K562 (cell line): ENCODE results near the gene CDC42EP2. TPM values are rescaled to one million over a fixed set of nuclear protein-coding genes. Genes with fewer than 3 reads are reported as not detected.

Source experiments
- ARHGAP35 ChIP-seq: fragments of 450-650 bp; IDR thresholded peaks from 2 replicates; pipeline ENCODE4 v1.6.1; 2018; ENCODE audit not compliant: partially characterized antibody
- GATAD2B ChIP-seq: fragments of 450-650 bp; IDR thresholded peaks from 2 replicates; pipeline ENCODE4 v1.6.1; 2017; ENCODE audit warnings: mild to moderate bottlenecking, borderline replicate concordance
- NFATC3 ChIP-seq: fragments of 450-650 bp; IDR thresholded peaks from 2 replicates; pipeline ENCODE4 v1.6.1; 2017; ENCODE audit warnings: mild to moderate bottlenecking
- POLR2A ChIP-seq: fragments of 450-650 bp; conservative IDR thresholded peaks from 2 replicates; pipeline ENCODE4 v1.6.1; 2016
- RFX1 ChIP-seq: fragments of 450-650 bp; IDR thresholded peaks from 2 replicates; pipeline ENCODE4 v1.6.1; 2016; ENCODE audit warnings: mild to moderate bottlenecking, moderate library complexity
- SIN3A ChIP-seq, 2 experiments: fragments of 150-350 bp in 1 of 2; IDR thresholded peaks; 2 replicates each; pipeline ENCODE4 v1.6.1; 2011 to 2016; ENCODE audit warnings: borderline replicate concordance in 2 of 2, low read depth in 2 of 2, low read length in 2 of 2, mild to moderate bottlenecking in 2 of 2, moderate library complexity in 2 of 2; ENCODE audit not compliant: control insufficient read depth in 1 of 2
- SREBF1 ChIP-seq: fragments of 150-350 bp; IDR thresholded peaks from 2 replicates; pipeline ENCODE4 v1.6.1; 2014; ENCODE audit warnings: antibody characterized with exemption, low read depth, low read length, borderline replicate concordance
- SREBF2 ChIP-seq: sonication (generic); formaldehyde crosslinking; IDR thresholded peaks from 2 replicates; pipeline ENCODE4 v1.4.0; 2020; ENCODE audit warnings: mild to moderate bottlenecking, missing genetic modification reagents
- WHSC1 ChIP-seq: IDR thresholded peaks from one replicate; pipeline ENCODE4 v1.6.1; 2012; ENCODE audit warnings: low read length, control low read depth, inconsistent platforms
- ZNF561 ChIP-seq: fragments of 450-650 bp; formaldehyde crosslinking; conservative IDR thresholded peaks from 2 replicates; pipeline ENCODE4 v1.4.0; 2020; ENCODE audit warnings: mild to moderate bottlenecking, moderate library complexity
- polyA plus RNA-seq, 8 experiments: library from polyadenylated mRNA; depleted of rRNA in 4 of 8; stranded (reverse) in 5 of 8; unstranded in 3 of 8; fragments of >200 nt; fragmentation: Nextera tagmentation in 2 of 8; fragmentation: Illumina TruSeq in 1 of 8; extraction: Ambion mirVana in 2 of 8; extraction: Trizol in 1 of 8; gene quantifications; 2 replicates each; pipeline versions ENCODE4 v1.2.1 to v1.2.3, GENCODE V29; 2011 to 2014; ENCODE audit warnings: inconsistent platforms in 1 of 8, missing spikeins in 1 of 8
- total RNA-seq, 7 experiments: library from RNA; depleted of rRNA in 6 of 7; stranded (reverse); fragments of >200 nt in 6 of 7; fragmentation: Illumina TruSeq in 2 of 7; extraction: Trizol in 2 of 7; gene quantifications; 2 replicates each; pipeline versions ENCODE4 v1.2.1 to v1.2.3, GENCODE V29; 2011 to 2021; ENCODE audit warnings: low replicate concordance in 1 of 7
- TF ChIP-seq, protein P1 (sequence below): fragments of 250-450 bp; sonication (Bioruptor Pico); IDR thresholded peaks from 2 replicates; pipeline ENCODE4 v1.9.0; 2021; ENCODE audit warnings: mild to moderate bottlenecking
- TF ChIP-seq, protein P2 (sequence below), 2 experiments: fragments of 450-650 bp; IDR thresholded peaks; 2 replicates each; pipeline ENCODE4 v1.6.1; 2016
- TF ChIP-seq, protein P3 (sequence below): sonication (generic); formaldehyde crosslinking; IDR thresholded peaks from 2 replicates; pipeline ENCODE4 v1.4.0; 2020; ENCODE audit warnings: mild to moderate bottlenecking, missing genetic modification reagents
- TF ChIP-seq, protein P4 (sequence below): fragments of 450-650 bp; formaldehyde crosslinking; IDR thresholded peaks from 2 replicates; pipeline ENCODE4 v1.4.0; 2020; ENCODE audit warnings: mild to moderate bottlenecking
- TF ChIP-seq, protein P5 (sequence below): fragments of 250-450 bp; sonication (Bioruptor Pico); IDR thresholded peaks from 2 replicates; pipeline ENCODE4 v1.8.0; 2021; ENCODE audit warnings: moderate library complexity, mild to moderate bottlenecking, inconsistent platforms
- TF ChIP-seq, protein P6 (sequence below): fragments of 250-450 bp; sonication (Bioruptor Pico); IDR thresholded peaks from 2 replicates; pipeline ENCODE4 v1.4.0; 2020

Gene CDC42EP2
- total and polyA plus RNA-seq, 9 of the 15 experiments (the other 6 are each of a cell fraction or from before 2014, with no cell fraction given), result 0.27 to 3.5 (median 0.83) TPM; not detected in 1

DNA sequence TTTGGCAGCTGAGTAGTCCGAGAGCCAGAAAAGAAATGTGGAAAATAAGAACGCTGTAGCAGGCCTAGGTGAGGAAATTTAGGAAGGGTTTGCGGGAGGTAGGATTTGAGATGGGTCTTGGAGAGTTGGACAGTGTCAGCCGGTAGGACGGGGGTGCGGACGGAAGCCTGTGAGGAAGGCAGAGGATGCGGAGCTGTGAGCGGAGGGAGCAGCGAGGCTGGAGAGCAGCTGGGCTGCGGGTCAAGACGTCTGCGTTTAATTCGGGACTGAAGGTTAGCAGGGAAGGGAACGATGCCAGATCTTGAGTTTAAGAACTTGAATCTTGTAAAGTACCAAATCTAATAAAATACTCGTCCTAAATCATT, 39.2 kb downstream of the CDC42EP2 start (continued):
- TF ChIP-seq, protein P1, sequence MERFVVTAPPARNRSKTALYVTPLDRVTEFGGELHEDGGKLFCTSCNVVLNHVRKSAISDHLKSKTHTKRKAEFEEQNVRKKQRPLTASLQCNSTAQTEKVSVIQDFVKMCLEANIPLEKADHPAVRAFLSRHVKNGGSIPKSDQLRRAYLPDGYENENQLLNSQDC (CRISPR knock-in tag), result no peak
- TF ChIP-seq ZNF561 (CRISPR knock-in tag) (no peak), RFX1 (no peak), SIN3A (IDR thresholded peaks at IDR 0.05; ENCODE audit: borderline replicate concordance in 2 of 2, control insufficient read depth in 1 of 2, low read depth in 2 of 2, low read length in 2 of 2) (0 out of 4 replicates have a peak, but pooled peaks of 1 of the 2 experiments have one; percentile 21), SREBF1 (no peak), SREBF2 (CRISPR knock-in tag) (no peak), ARHGAP35 (no peak), NFATC3 (no peak), GATAD2B (no peak), POLR2A (peak; percentile 63), WHSC1 (no peak)
- TF ChIP-seq, protein P2, sequence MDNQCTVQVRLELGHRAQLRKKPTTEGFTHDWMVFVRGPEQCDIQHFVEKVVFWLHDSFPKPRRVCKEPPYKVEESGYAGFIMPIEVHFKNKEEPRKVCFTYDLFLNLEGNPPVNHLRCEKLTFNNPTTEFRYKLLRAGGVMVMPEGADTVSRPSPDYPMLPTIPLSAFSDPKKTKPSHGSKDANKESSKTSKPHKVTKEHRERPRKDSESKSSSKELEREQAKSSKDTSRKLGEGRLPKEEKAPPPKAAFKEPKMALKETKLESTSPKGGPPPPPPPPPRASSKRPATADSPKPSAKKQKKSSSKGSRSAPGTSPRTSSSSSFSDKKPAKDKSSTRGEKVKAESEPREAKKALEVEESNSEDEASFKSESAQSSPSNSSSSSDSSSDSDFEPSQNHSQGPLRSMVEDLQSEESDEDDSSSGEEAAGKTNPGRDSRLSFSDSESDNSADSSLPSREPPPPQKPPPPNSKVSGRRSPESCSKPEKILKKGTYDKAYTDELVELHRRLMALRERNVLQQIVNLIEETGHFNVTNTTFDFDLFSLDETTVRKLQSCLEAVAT (IDR thresholded peaks at IDR 0.05), result 0 out of 4 replicates have a peak, but pooled peaks of 1 of the 2 experiments have one; percentile 23
- TF ChIP-seq, protein P3, sequence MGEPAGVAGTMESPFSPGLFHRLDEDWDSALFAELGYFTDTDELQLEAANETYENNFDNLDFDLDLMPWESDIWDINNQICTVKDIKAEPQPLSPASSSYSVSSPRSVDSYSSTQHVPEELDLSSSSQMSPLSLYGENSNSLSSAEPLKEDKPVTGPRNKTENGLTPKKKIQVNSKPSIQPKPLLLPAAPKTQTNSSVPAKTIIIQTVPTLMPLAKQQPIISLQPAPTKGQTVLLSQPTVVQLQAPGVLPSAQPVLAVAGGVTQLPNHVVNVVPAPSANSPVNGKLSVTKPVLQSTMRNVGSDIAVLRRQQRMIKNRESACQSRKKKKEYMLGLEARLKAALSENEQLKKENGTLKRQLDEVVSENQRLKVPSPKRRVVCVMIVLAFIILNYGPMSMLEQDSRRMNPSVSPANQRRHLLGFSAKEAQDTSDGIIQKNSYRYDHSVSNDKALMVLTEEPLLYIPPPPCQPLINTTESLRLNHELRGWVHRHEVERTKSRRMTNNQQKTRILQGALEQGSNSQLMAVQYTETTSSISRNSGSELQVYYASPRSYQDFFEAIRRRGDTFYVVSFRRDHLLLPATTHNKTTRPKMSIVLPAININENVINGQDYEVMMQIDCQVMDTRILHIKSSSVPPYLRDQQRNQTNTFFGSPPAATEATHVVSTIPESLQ, result 0 out of 2 replicates have a peak, but pooled peaks have one; percentile 39
- TF ChIP-seq, protein P4, sequence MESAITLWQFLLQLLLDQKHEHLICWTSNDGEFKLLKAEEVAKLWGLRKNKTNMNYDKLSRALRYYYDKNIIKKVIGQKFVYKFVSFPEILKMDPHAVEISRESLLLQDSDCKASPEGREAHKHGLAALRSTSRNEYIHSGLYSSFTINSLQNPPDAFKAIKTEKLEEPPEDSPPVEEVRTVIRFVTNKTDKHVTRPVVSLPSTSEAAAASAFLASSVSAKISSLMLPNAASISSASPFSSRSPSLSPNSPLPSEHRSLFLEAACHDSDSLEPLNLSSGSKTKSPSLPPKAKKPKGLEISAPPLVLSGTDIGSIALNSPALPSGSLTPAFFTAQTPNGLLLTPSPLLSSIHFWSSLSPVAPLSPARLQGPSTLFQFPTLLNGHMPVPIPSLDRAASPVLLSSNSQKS (CRISPR knock-in tag), result no peak
- TF ChIP-seq, protein P5, sequence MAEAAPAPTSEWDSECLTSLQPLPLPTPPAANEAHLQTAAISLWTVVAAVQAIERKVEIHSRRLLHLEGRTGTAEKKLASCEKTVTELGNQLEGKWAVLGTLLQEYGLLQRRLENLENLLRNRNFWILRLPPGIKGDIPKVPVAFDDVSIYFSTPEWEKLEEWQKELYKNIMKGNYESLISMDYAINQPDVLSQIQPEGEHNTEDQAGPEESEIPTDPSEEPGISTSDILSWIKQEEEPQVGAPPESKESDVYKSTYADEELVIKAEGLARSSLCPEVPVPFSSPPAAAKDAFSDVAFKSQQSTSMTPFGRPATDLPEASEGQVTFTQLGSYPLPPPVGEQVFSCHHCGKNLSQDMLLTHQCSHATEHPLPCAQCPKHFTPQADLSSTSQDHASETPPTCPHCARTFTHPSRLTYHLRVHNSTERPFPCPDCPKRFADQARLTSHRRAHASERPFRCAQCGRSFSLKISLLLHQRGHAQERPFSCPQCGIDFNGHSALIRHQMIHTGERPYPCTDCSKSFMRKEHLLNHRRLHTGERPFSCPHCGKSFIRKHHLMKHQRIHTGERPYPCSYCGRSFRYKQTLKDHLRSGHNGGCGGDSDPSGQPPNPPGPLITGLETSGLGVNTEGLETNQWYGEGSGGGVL (CRISPR knock-in tag), result no peak
- TF ChIP-seq, protein P6, sequence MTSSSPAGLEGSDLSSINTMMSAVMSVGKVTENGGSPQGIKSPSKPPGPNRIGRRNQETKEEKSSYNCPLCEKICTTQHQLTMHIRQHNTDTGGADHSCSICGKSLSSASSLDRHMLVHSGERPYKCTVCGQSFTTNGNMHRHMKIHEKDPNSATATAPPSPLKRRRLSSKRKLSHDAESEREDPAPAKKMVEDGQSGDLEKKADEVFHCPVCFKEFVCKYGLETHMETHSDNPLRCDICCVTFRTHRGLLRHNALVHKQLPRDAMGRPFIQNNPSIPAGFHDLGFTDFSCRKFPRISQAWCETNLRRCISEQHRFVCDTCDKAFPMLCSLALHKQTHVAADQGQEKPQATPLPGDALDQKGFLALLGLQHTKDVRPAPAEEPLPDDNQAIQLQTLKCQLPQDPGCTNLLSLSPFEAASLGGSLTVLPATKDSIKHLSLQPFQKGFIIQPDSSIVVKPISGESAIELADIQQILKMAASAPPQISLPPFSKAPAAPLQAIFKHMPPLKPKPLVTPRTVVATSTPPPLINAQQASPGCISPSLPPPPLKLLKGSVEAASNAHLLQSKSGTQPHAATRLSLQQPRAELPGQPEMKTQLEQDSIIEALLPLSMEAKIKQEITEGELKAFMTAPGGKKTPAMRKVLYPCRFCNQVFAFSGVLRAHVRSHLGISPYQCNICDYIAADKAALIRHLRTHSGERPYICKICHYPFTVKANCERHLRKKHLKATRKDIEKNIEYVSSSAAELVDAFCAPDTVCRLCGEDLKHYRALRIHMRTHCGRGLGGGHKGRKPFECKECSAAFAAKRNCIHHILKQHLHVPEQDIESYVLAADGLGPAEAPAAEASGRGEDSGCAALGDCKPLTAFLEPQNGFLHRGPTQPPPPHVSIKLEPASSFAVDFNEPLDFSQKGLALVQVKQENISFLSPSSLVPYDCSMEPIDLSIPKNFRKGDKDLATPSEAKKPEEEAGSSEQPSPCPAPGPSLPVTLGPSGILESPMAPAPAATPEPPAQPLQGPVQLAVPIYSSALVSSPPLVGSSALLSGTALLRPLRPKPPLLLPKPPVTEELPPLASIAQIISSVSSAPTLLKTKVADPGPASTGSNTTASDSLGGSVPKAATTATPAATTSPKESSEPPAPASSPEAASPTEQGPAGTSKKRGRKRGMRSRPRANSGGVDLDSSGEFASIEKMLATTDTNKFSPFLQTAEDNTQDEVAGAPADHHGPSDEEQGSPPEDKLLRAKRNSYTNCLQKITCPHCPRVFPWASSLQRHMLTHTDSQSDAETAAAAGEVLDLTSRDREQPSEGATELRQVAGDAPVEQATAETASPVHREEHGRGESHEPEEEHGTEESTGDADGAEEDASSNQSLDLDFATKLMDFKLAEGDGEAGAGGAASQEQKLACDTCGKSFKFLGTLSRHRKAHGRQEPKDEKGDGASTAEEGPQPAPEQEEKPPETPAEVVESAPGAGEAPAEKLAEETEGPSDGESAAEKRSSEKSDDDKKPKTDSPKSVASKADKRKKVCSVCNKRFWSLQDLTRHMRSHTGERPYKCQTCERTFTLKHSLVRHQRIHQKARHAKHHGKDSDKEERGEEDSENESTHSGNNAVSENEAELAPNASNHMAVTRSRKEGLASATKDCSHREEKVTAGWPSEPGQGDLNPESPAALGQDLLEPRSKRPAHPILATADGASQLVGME (CRISPR knock-in tag), result no peak
